ENCODE data around the gene PCBP2. TPM values are rescaled to one million over a fixed set of nuclear protein-coding genes. Genes with fewer than 3 reads are reported as not detected.

The PCBP2 gene
- total RNA-seq, 1 donor from 2014 or later, result 153 TPM

- H3K4me3 ChIP-seq (ENCODE audit: low read depth, low read length), result peak overlapping the region; percentile 57
These were observed 40.3 kb downstream of the PCBP2 start for GRCh38 chr12:53492188-53492587.

GRCh38 chr12:53492830-53493609 is 41.1 kb downstream of the PCBP2 start:
- DNase-seq (ENCODE audit: low read depth), result no peak
- no peak for TF ChIP-seq CTCF (conservative IDR thresholded peaks at IDR 0.05; ENCODE audit: low read depth, low read length)
- H3K4me3 ChIP-seq (ENCODE audit: low read depth, low read length), result peak overlapping the region; percentile 57

More at GRCh38 chr12:53492188-53492587, 40.3 kb downstream of the PCBP2 start:
- DNase-seq (ENCODE audit: low read depth), result no peak
- no peak for TF ChIP-seq CTCF (conservative IDR thresholded peaks at IDR 0.05; ENCODE audit: low read depth, low read length)

GRCh38 chr12:53493610-53494391 is 41.9 kb downstream of the PCBP2 start:
- no peak for DNase-seq (ENCODE audit: low read depth)
- peak overlapping the region; percentile 57 for H3K4me3 ChIP-seq (ENCODE audit: low read depth, low read length)
- TF ChIP-seq CTCF (conservative IDR thresholded peaks at IDR 0.05; ENCODE audit: low read depth, low read length), result no peak

- no peak for TF ChIP-seq CTCF (conservative IDR thresholded peaks at IDR 0.05; ENCODE audit: low read depth, low read length)
- no peak for DNase-seq (ENCODE audit: low read depth)
- peak overlapping the region; percentile 28 for H3K4me3 ChIP-seq (ENCODE audit: low read depth, low read length)
These were observed 44.2 kb downstream of the PCBP2 start for GRCh38 chr12:53495903-53496751.

- no peak for DNase-seq (ENCODE audit: low read depth)
- H3K4me3 ChIP-seq (ENCODE audit: low read depth, low read length), result peak overlapping the region; percentile 28
- TF ChIP-seq CTCF (conservative IDR thresholded peaks at IDR 0.05; ENCODE audit: low read depth, low read length), result no peak
These were observed 44.8 kb downstream of the PCBP2 start for GRCh38 chr12:53496752-53497032.

- DNase-seq (ENCODE audit: low read depth), result no peak
- no peak for TF ChIP-seq CTCF (conservative IDR thresholded peaks at IDR 0.05; ENCODE audit: low read depth, low read length)
- H3K4me3 ChIP-seq (ENCODE audit: low read depth, low read length), result no peak overlapping the region
These were observed 45.6 kb downstream of the PCBP2 start for GRCh38 chr12:53497461-53497860.

Data from epithelial cell of proximal tubule (primary cell).